Loucy (cell line): Measurements from ENCODE around the gene MYEOV.

Experiments used
- H2AFZ ChIP-seq: fragments of 200-600 bp; sonication (generic); 2 replicates; pipeline ENCODE4 v1.6.0; 2016; ENCODE audit warnings: antibody characterized with exemption, mild to moderate bottlenecking, low read length, moderate library complexity
- H3F3A ChIP-seq: fragments of 200-600 bp; 2 replicates; pipeline ENCODE4 v1.6.0; 2016; ENCODE audit warnings: antibody characterized with exemption, low read depth, mild to moderate bottlenecking
- H3K27me3 ChIP-seq: fragments of 200-600 bp; sonication (generic); 2 replicates; pipeline ENCODE4 v1.6.1; 2014; ENCODE audit warnings: low read length, mild to moderate bottlenecking; ENCODE audit not compliant: insufficient read depth, poor library complexity, severe bottlenecking
- H3K36me3 ChIP-seq: fragments of 200-600 bp; sonication (generic); 2 replicates; pipeline ENCODE4 v1.6.1; 2016; ENCODE audit warnings: low read length; ENCODE audit not compliant: insufficient read depth
- H3K4me1 ChIP-seq: fragments of 200-600 bp; sonication (generic); 2 replicates; pipeline ENCODE4 v1.5.1; 2014; ENCODE audit warnings: low read length, mild to moderate bottlenecking; ENCODE audit not compliant: insufficient read depth, poor library complexity, severe bottlenecking
- H3K4me2 ChIP-seq: fragments of 200-600 bp; sonication (generic); 2 replicates; pipeline ENCODE4 v1.6.0; 2014; ENCODE audit warnings: antibody characterized with exemption, low read length, low read depth, mild to moderate bottlenecking; ENCODE audit not compliant: poor library complexity, severe bottlenecking
- H3K4me3 ChIP-seq: fragments of 200-600 bp; sonication (generic); 2 replicates; pipeline ENCODE4 v1.5.1; 2014; ENCODE audit warnings: low read length, mild to moderate bottlenecking, mixed read lengths; ENCODE audit not compliant: poor library complexity, severe bottlenecking
- H3K79me2 ChIP-seq: fragments of 200-600 bp; sonication (generic); 2 replicates; pipeline ENCODE4 v1.6.1; 2014; ENCODE audit warnings: low read length; ENCODE audit not compliant: insufficient read depth
- H3K9ac ChIP-seq: fragments of 200-600 bp; sonication (generic); 2 replicates; pipeline ENCODE4 v1.6.0; 2014; ENCODE audit warnings: mild to moderate bottlenecking, low read depth, low read length, moderate library complexity; ENCODE audit not compliant: poor library complexity, severe bottlenecking
- H3K9me2 ChIP-seq: fragments of 200-600 bp; sonication (generic); replicated peaks from 2 replicates; pipeline ENCODE4 v1.6.1; 2016; ENCODE audit warnings: low read depth, low read length, mixed read lengths
- H3K9me3 ChIP-seq: fragments of 200-600 bp; sonication (generic); 2 replicates; pipeline ENCODE4 v1.6.1; 2014; ENCODE audit warnings: mild to moderate bottlenecking, antibody characterized with exemption, low read length, low read depth; ENCODE audit not compliant: insufficient read depth
- H4K20me1 ChIP-seq: fragments of 200-600 bp; sonication (generic); 2 replicates; pipeline ENCODE4 v1.6.0; 2014; ENCODE audit warnings: antibody characterized with exemption, low read length, mild to moderate bottlenecking; ENCODE audit not compliant: insufficient read depth, poor library complexity, severe bottlenecking
- CTCF ChIP-seq: fragments of 200-600 bp; sonication (generic); conservative IDR thresholded peaks from 2 replicates; pipeline ENCODE4 v1.5.1; 2014; ENCODE audit warnings: mild to moderate bottlenecking, antibody characterized with exemption, low read length
- EZH2phosphoT487 ChIP-seq: fragments of 200-600 bp; IDR thresholded peaks from 2 replicates; pipeline ENCODE4 v1.6.1; 2018; ENCODE audit warnings: antibody characterized with exemption, mild to moderate bottlenecking, moderate library complexity, borderline replicate concordance

Gene MYEOV

GRCh38 chr11:69245491-69246345, 48.2 kb upstream of the MYEOV start:
- H3K4me1 ChIP-seq, result no peaks in the 10 kb centered on the region
- H2AFZ ChIP-seq, result no peak overlapping the region
- no peaks in the 10 kb centered on the region for H3K79me2 ChIP-seq
- H3K4me2 ChIP-seq, result no peak overlapping the region
- TF ChIP-seq EZH2phosphoT487 (no peak), CTCF (no peak)
- no peaks in the 10 kb centered on the region for H3K9me3 ChIP-seq
- H3K4me3 ChIP-seq, result no peak overlapping the region
- no peaks in the 10 kb centered on the region for H3K36me3 ChIP-seq
- H3K27me3 ChIP-seq, result no peaks in the 10 kb centered on the region
- H3K9ac ChIP-seq, result no peak overlapping the region
- no peaks in the 10 kb centered on the region for H4K20me1 ChIP-seq
- H3K9me2 ChIP-seq, result no peaks in the 10 kb centered on the region
- H3F3A ChIP-seq, result no peaks in the 10 kb centered on the region

DNA sequence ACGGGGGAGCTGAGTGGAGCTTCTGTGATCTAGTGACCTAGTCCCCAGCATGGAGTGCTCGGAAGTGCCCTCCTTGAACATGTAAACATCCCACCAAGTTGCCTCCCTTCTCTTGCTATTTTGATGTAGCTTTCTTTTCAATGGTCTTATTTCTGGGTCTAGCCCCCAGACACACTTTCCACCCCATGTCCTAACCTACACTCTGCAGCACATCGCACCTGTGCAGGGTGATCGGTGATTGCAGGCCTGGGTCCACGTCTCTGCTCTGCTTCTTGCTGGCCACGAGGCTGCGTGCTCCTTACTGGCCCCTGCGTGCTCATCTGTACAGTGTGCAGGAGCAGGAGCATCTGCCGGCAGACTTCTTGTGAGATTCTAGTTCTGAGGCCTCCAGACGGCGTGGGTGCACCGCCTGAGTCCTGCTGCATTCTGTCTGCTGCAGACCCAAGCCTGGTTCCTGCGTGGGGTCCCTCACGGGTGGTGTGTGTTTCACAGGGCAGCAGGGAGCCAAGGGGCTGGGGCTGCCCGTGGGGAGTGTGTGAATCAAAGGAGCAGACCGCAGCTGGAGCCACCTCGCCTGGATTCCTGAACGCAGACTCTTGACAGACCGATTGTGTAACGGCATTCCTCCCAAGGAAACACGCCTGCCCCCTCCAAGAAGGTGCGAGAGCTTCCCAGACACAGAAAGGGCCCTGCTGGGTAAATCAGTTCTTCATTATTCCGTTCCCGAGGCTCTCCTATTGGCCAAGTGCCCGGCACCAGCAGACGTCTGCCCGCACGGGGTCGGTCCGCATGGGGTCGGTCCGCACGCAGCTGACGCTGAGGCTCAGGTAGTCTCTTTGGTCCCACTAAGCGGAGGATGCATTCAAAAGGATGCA, 44.4 kb upstream of the MYEOV start:
- H3K36me3 ChIP-seq, result no peaks in the 10 kb centered on the region
- H3K4me3 ChIP-seq, result no peak overlapping the region
- H2AFZ ChIP-seq, result no peak overlapping the region
- H3K9me2 ChIP-seq, result no peaks in the 10 kb centered on the region
- H3K9ac ChIP-seq, result no peak overlapping the region
- H3K4me2 ChIP-seq, result no peak overlapping the region
- H3K79me2 ChIP-seq, result no peaks in the 10 kb centered on the region
- no peaks in the 10 kb centered on the region; the same call in 1 of the 2 replicates for H3K9me3 ChIP-seq
- H4K20me1 ChIP-seq, result no peaks in the 10 kb centered on the region
- TF ChIP-seq EZH2phosphoT487 (no peak), CTCF (no peak)
- no peaks in the 10 kb centered on the region for H3F3A ChIP-seq
- no peaks in the 10 kb centered on the region for H3K27me3 ChIP-seq
- H3K4me1 ChIP-seq, result no peaks in the 10 kb centered on the region

GRCh38 chr11:69250186-69251056, 43.5 kb upstream of the MYEOV start:
- no peak overlapping the region for H3K9ac ChIP-seq
- no peak overlapping the region for H2AFZ ChIP-seq

More at GRCh38 chr11:69250186-69251056, 43.5 kb upstream of the MYEOV start:
- no peaks in the 10 kb centered on the region for H3K79me2 ChIP-seq
- no peaks in the 10 kb centered on the region for H3K36me3 ChIP-seq
- H3K9me3 ChIP-seq, result peaks cover 4% of the 10 kb centered on the region; the same call in 1 of the 2 replicates
- H3K27me3 ChIP-seq, result no peaks in the 10 kb centered on the region
- no peak overlapping the region for H3K4me3 ChIP-seq
- no peak for TF ChIP-seq CTCF
- TF ChIP-seq EZH2phosphoT487, result no peak
- no peaks in the 10 kb centered on the region for H3K9me2 ChIP-seq
- H3K4me1 ChIP-seq, result no peaks in the 10 kb centered on the region
- no peaks in the 10 kb centered on the region for H3F3A ChIP-seq
- H3K4me2 ChIP-seq, result no peak overlapping the region
- no peaks in the 10 kb centered on the region for H4K20me1 ChIP-seq
